Heart left ventricle (tissue), 16 donors: ENCODE measurements around the gene TIGD6. TPM values are rescaled to one million over a fixed set of nuclear protein-coding genes. Genes with fewer than 3 reads are reported as not detected.
A peak's percentile ranks its signal among the peaks of the same experiment; 100 is the strongest.

Source experiments
- ATAC-seq, 4 donors: fragments of 200-7000 bp; cut with Tn5 transposase; one replicate each; pipeline ENCODE4 v1.9.1; 2020 to 2022; ENCODE audit warnings: moderate library complexity in 4 of 4, mild to moderate bottlenecking in 3 of 4, moderate number of reproducible peaks in 1 of 4
- DNase-seq, 5 donors: peaks; one replicate each; pipeline ENCODE4 v3.0.0-alpha.2; 2020
- H3K27ac ChIP-seq, 12 donors: fragments of 200-600 bp; sonication (generic) in 4 of 12; one replicate each; pipeline versions ENCODE4 v1.5.0 to v1.8.0; 2016 to 2022; ENCODE audit warnings: mild to moderate bottlenecking in 2 of 12
- H3K27me3 ChIP-seq, 9 donors: fragments of 200-600 bp; sonication (generic) in 2 of 9; one replicate each; pipeline versions ENCODE4 v1.5.1 to v1.8.0; 2016 to 2022; ENCODE audit warnings: mild to moderate bottlenecking in 3 of 9
- H3K36me3 ChIP-seq, 9 donors: fragments of 200-600 bp; sonication (generic) in 2 of 9; one replicate each; pipeline versions ENCODE4 v1.5.0 to v1.8.0; 2018 to 2022; ENCODE audit warnings: mild to moderate bottlenecking in 2 of 9
- H3K4me1 ChIP-seq, 12 donors: fragments of 200-600 bp; sonication (generic) in 4 of 12; one replicate each; pipeline versions ENCODE4 v1.5.0 to v1.8.0; 2016 to 2022; ENCODE audit warnings: mild to moderate bottlenecking in 3 of 12
- H3K4me3 ChIP-seq, 12 donors: fragments of 200-600 bp; sonication (generic) in 4 of 12; one replicate each; pipeline versions ENCODE4 v1.5.0 to v1.8.0; 2017 to 2022; ENCODE audit warnings: mild to moderate bottlenecking in 9 of 12, moderate library complexity in 4 of 12
- H3K9me3 ChIP-seq, 12 donors: fragments of 200-600 bp; sonication (generic) in 4 of 12; one replicate each; pipeline versions ENCODE4 v1.5.0 to v1.8.0; 2016 to 2022; ENCODE audit warnings: mild to moderate bottlenecking in 1 of 12
- CTCF ChIP-seq, 12 donors: fragments of 200-600 bp; sonication (generic) in 4 of 12; IDR thresholded peaks; one replicate each; pipeline versions ENCODE4 v1.5.0 to v1.8.0; 2018 to 2022; ENCODE audit warnings: antibody characterized with exemption in 12 of 12, mild to moderate bottlenecking in 5 of 12
- POLR2A ChIP-seq, 2 donors: fragments of 450-650 bp; IDR thresholded peaks; one replicate each; pipeline ENCODE4 v1.6.1; 2017; ENCODE audit warnings: antibody characterized with exemption in 2 of 2, mild to moderate bottlenecking in 2 of 2, moderate library complexity in 2 of 2
- WGBS, 4 donors: extraction: QIAGEN DNeasy Blood & Tissue Kit in 2 of 4; methylation state at CpG; one replicate each; pipeline versions ENCODE4 v1.1.5 to v1.1.7; 2013 to 2018; 5-methylcytosine and 5-hydroxymethylcytosine counted together
- intact Hi-C, 10 donors: fragments of 100-400 bp; cut with DNase I; formaldehyde crosslinking; loops; one replicate each; pipeline versions ENCODE4 v1.11.1 to v1.14.2; 2022
- polyA plus RNA-seq, 2 donors: library from polyadenylated mRNA; stranded (reverse); fragments of 200-250 nt; gene quantifications; one replicate each; pipeline ENCODE4 v1.2.3, GENCODE V29; 2013
- total RNA-seq, 9 donors: library from RNA; depleted of rRNA in 2 of 9; stranded (reverse); fragments of >200 nt in 2 of 9; fragmentation: NEBNext Ultra II Directional in 3 of 9; extraction: Animal tissue kit (Norgen Biotek cat#: 25700) in 3 of 9; gene quantifications; one replicate each; pipeline versions ENCODE4 v1.1.0 to v1.2.4, GENCODE V29; 2016 to 2023
- donor health status: ischemic (EF 13 %, LVEDD 7.1; RV severe dilation, severe dysfunction).
- donor health status: healthy with polysubstance abuse.
- donor health status: DM: no; HTN: yes; CAD: no.
- donor health status: DM: no; HTN: no; CAD: no.
- donor health status: ischemic (EF 25% LVEDD 6.9; RV normal size, moderate dysfunction).
- donor health status: ischemic (EF 25% LVEDD 5.7; RV mildly dilated, moderate dysfunction).
- donor health status: healthy.
- donor health status: DM: yes; HTN: yes; CAD: no.
- donor health status: ischemic (EF 35%, LVEDD 5.7; RV mildly dilated, moderate dysfunction).
- donor health status: nonischemic (EF 11% LVEDD 7.7; RV severe dilation, severe dysfunction).
- donor health status: DM: yes; HTN: yes; CAD: no.
- donor health status: PGD.
- donor health status: ischemic (EF 29% LVEDD 5.4; RV normal size, mild dysfunction).
- donor health status: nonischemic (EF 23%, LVEDD 6.1; RV moderate dilation, normal function).

TIGD6 gene
- total and polyA plus RNA-seq, 11 donors, result 1.3 to 4.3 (median 2.6) TPM

- Histone ChIP-seq H3K27me3 (no peaks in the 10 kb centered on the region), H3K4me3 (peak within 1 kb of the TSS; percentile 51 to 96 (median 72)), H3K27ac (peak within 1 kb of the TSS; percentile 49 to 93 (median 87)), H3K9me3 (no peaks in the 10 kb centered on the region), H3K4me1 (peaks cover 0 to 22% (median 14%) of the 10 kb centered on the region in 12 donors), H3K36me3 (no peaks in the 10 kb centered on the region)
- TF ChIP-seq CTCF (IDR thresholded peaks at IDR 0.05), result no peak
- peak in 1 of 2 donors; percentile 96 for TF ChIP-seq POLR2A (IDR thresholded peaks at IDR 0.05)
- ATAC-seq (peak; percentile 99 to 100 (median 100)), DNase-seq (peak; percentile 98)
- intact Hi-C loops, result loop anchor here in 9 of 10 donors (2.0 to 10.0 kb wide), 7 partner anchors 103 to 326 kb away; no protein-coding TSS in a partner anchor
- 0 to 1% (median 1%) methylated on average over 37 to 84 of the region's 84 CpGs for WGBS, 4 donors
Observed at GRCh38 chr5:149960272-149961185, 39.9 kb downstream of the TIGD6 start, which contains the start of gene SLC26A2. TSS of gene SLC26A2 (plus strand) at chr5:149960758. CDS start at chr5:149977653, 16,895 bp downstream.

GRCh38 chr5:149959406-149960236 lies 40.8 kb downstream of the TIGD6 start:
- ATAC-seq, result peak in 1 of 4 donors; percentile 1
- DNase-seq, result no peak
- no peak for TF ChIP-seq POLR2A (IDR thresholded peaks at IDR 0.05)
- peak in 11 of 12 donors; percentile 14 to 65 (median 40) for TF ChIP-seq CTCF (IDR thresholded peaks at IDR 0.05)
- no peaks in the 10 kb centered on the region for H3K27me3 ChIP-seq
- peak overlapping the region; percentile 49 to 93 (median 87) for H3K27ac ChIP-seq
- H3K36me3 ChIP-seq, result no peaks in the 10 kb centered on the region
- peak overlapping the region; percentile 51 to 96 (median 72) for H3K4me3 ChIP-seq
- 44 to 52% (median 49%) methylated on average over 14 of the region's 14 CpGs for WGBS, 4 donors
- peaks cover 0 to 22% (median 14%) of the 10 kb centered on the region in 12 donors for H3K4me1 ChIP-seq
- H3K9me3 ChIP-seq, result no peaks in the 10 kb centered on the region
- intact Hi-C loops, result loop anchor here in 9 of 10 donors (2.0 to 10.0 kb wide), 7 partner anchors 102 to 325 kb away; no protein-coding TSS in a partner anchor

- 91 to 96% (median 94%) methylated on average over 4 of the region's 4 CpGs for WGBS, 4 donors
- Histone ChIP-seq H3K27me3 (no peaks in the 10 kb centered on the region), H3K4me3 (no peak overlapping the region), H3K9me3 (no peaks in the 10 kb centered on the region), H3K36me3 (no peaks in the 10 kb centered on the region), H3K4me1 (peaks cover 0 to 22% (median 14%) of the 10 kb centered on the region in 12 donors), H3K27ac (no peak overlapping the region)
- no peak for DNase-seq
- TF ChIP-seq POLR2A (IDR thresholded peaks at IDR 0.05) (no peak), CTCF (IDR thresholded peaks at IDR 0.05) (no peak)
- intact Hi-C loops, result loop anchor here in 1 of 10 donors (5.0 kb wide), 1 partner anchor 106 kb away; no protein-coding TSS in a partner anchor
- no peak for ATAC-seq
Observed at GRCh38 chr5:149957855-149958254, 42.6 kb downstream of the TIGD6 start.
